Naive thymus-derived CD4-positive, alpha-beta T cell (primary cell): ENCODE measurements around the gene COL24A1. TPM values are rescaled to one million over a fixed set of nuclear protein-coding genes. Genes with fewer than 3 reads are reported as not detected.

Source experiments
- ATAC-seq: fragments of 150-1000 bp; cut with Tn5 transposase; 2 replicates; pipeline ENCODE4 v1.10.0; 2021; ENCODE audit warnings: mild to moderate bottlenecking, moderate library complexity
- CTCF ChIA-PET: fragments of 350-600 bp; sonication (Branson Sonifier 250); formaldehyde crosslinking; loops from one replicate; lab custom pipeline; 2021; ENCODE audit warnings: antibody characterized with exemption; lab: Charles Lee
- POLR2A ChIA-PET: fragments of 350-600 bp; sonication (Branson Sonifier 250); formaldehyde crosslinking; loops from one replicate; lab custom pipeline; 2021; ENCODE audit warnings: antibody characterized with exemption, inconsistent platforms; lab: Charles Lee
- DNase-seq, 9 donors: peaks; one replicate each; pipeline versions ENCODE4 v3.0.0 to v3.0.0-alpha.2; 2020 to 2022; ENCODE audit warnings: mixed read lengths in 1 of 9
- H3K27ac ChIP-seq: one replicate; pipeline ENCODE4 v1.7.0; 2013; ENCODE audit warnings: mild to moderate bottlenecking, low read depth, low read length, moderate library complexity
- H3K27me3 ChIP-seq, 2 donors: one replicate each; pipeline ENCODE4 v1.7.0; 2013; ENCODE audit warnings: low read length in 2 of 2, mild to moderate bottlenecking in 2 of 2, moderate library complexity in 2 of 2; ENCODE audit not compliant: control insufficient read depth in 2 of 2, insufficient read depth in 2 of 2
- H3K36me3 ChIP-seq, 3 experiments: 1 replicate in 2 of 3; 2 replicates in 1 of 3; pipeline ENCODE4 v1.7.0; 2013; ENCODE audit warnings: low read length in 3 of 3, mild to moderate bottlenecking in 3 of 3, moderate library complexity in 1 of 3; ENCODE audit not compliant: insufficient read depth in 3 of 3, control insufficient read depth in 2 of 3
- H3K4me1 ChIP-seq, 2 donors: one replicate each; pipeline ENCODE4 v1.7.0; 2013; ENCODE audit warnings: low read length in 2 of 2, mild to moderate bottlenecking in 2 of 2, moderate library complexity in 1 of 2; ENCODE audit not compliant: control insufficient read depth in 2 of 2, insufficient read depth in 2 of 2
- H3K4me3 ChIP-seq: 2 replicates; pipeline ENCODE4 v1.7.0; 2013; ENCODE audit warnings: mild to moderate bottlenecking, low read length
- H3K9me3 ChIP-seq, 3 experiments: 1 replicate in 2 of 3; 2 replicates in 1 of 3; pipeline ENCODE4 v1.7.0; 2013; ENCODE audit warnings: low read length in 3 of 3; ENCODE audit not compliant: control insufficient read depth in 2 of 3
- H3K27ac Mint-ChIP-seq, 9 donors: one replicate each; pipeline ENCODE4 v1.8.0; 2020 to 2022; ENCODE audit warnings: mixed read lengths in 9 of 9, mild to moderate bottlenecking in 8 of 9, moderate library complexity in 5 of 9, inconsistent platforms in 2 of 9
- H3K27me3 Mint-ChIP-seq, 5 donors: one replicate each; pipeline ENCODE4 v1.8.0; 2021 to 2022; ENCODE audit warnings: mixed read lengths in 5 of 5, mild to moderate bottlenecking in 1 of 5
- H3K36me3 Mint-ChIP-seq, 5 donors: one replicate each; pipeline ENCODE4 v1.8.0; 2020 to 2022; ENCODE audit warnings: mixed read lengths in 5 of 5, mild to moderate bottlenecking in 3 of 5, inconsistent platforms in 1 of 5
- H3K4me1 Mint-ChIP-seq, 7 donors: one replicate each; pipeline ENCODE4 v1.8.0; 2020 to 2022; ENCODE audit warnings: mixed read lengths in 7 of 7, mild to moderate bottlenecking in 3 of 7, inconsistent platforms in 1 of 7
- H3K4me3 Mint-ChIP-seq, 10 donors: one replicate each; pipeline ENCODE4 v1.8.0; 2020 to 2022; ENCODE audit warnings: mild to moderate bottlenecking in 10 of 10, mixed read lengths in 10 of 10, moderate library complexity in 6 of 10, inconsistent platforms in 2 of 10
- H3K9me3 Mint-ChIP-seq, 11 donors: one replicate each; pipeline ENCODE4 v1.8.0; 2020 to 2022; ENCODE audit warnings: mixed read lengths in 11 of 11, mild to moderate bottlenecking in 4 of 11, inconsistent platforms in 1 of 11, moderate library complexity in 1 of 11
- intact Hi-C, 2 donors: fragments of 100-400 bp; cut with micrococcal nuclease; formaldehyde crosslinking; loops; one replicate each; pipeline ENCODE4 v1.15.1; 2023
- polyA plus RNA-seq, 2 donors: library from polyadenylated mRNA; unstranded; fragments of 300-500 nt; fragmentation: Illumina TruSeq; gene quantifications; one replicate each; pipeline ENCODE4 v1.2.3, GENCODE V29; 2021
- total RNA-seq, 6 experiments: library from RNA in 5 of 6; stranded (reverse) in 5 of 6; gene quantifications; 1 replicate in 5 of 6; 2 replicates in 1 of 6; pipeline ENCODE4 v1.2.3 and lab custom pipeline; 2021 to 2026

The COL24A1 gene
- total and polyA plus RNA-seq, 7 experiments from 2014 or later, result 0.40 to 1.5 TPM; not detected in 5

- peaks cover 0 to 5% (median 4%) of the 10 kb centered on the region in 3 experiments for H3K36me3 ChIP-seq
- CTCF ChIA-PET, result no interaction called here
- ATAC-seq (no peak), DNase-seq (no peak)
- no peak overlapping the region for H3K27ac ChIP-seq
- H3K4me1 ChIP-seq, result no peaks in the 10 kb centered on the region
- H3K27me3 ChIP-seq, result no peaks in the 10 kb centered on the region
- H3K4me3 Mint-ChIP-seq, result no peak overlapping the region
- intact Hi-C loops, result no loop called here
- H3K9me3 Mint-ChIP-seq, result no peaks in the 10 kb centered on the region
- peaks cover 0 to 29% (median 16%) of the 10 kb centered on the region in 5 donors for H3K36me3 Mint-ChIP-seq
- H3K27ac Mint-ChIP-seq, result no peak overlapping the region
- no peak overlapping the region for H3K4me3 ChIP-seq
- peaks cover under 1 to 16% (median 11%) of the 10 kb centered on the region in 7 donors for H3K4me1 Mint-ChIP-seq
- POLR2A ChIA-PET, result no interaction called here
- H3K9me3 ChIP-seq, result no peaks in the 10 kb centered on the region
- H3K27me3 Mint-ChIP-seq, result no peaks in the 10 kb centered on the region
Observed at GRCh38 chr1:85683292-85684025, 473.1 kb downstream of the COL24A1 start.

GRCh38 chr1:85681087-85681486, 475.5 kb downstream of the COL24A1 start:
- CTCF ChIA-PET, result interaction anchor here (1.0 kb wide), 1 partner anchor 14 kb away, joined by 3 read pairs; no protein-coding TSS in a partner anchor
- Histone ChIP-seq H3K36me3 (peaks cover 5 to 22% (median 9%) of the 10 kb centered on the region in 3 experiments), H3K4me3 (no peak overlapping the region), H3K27ac (no peak overlapping the region), H3K9me3 (no peaks in the 10 kb centered on the region), H3K27me3 (no peaks in the 10 kb centered on the region), H3K4me1 (no peaks in the 10 kb centered on the region)
- POLR2A ChIA-PET, result no interaction called here
- H3K36me3 Mint-ChIP-seq, result peaks cover 0 to 30% (median 20%) of the 10 kb centered on the region in 5 donors
- H3K4me3 Mint-ChIP-seq, result no peak overlapping the region
- DNase-seq, result no peak
- peaks cover 3 to 14% (median 9%) of the 10 kb centered on the region in 7 donors for H3K4me1 Mint-ChIP-seq
- intact Hi-C loops, result no loop called here
- no peak overlapping the region for H3K27ac Mint-ChIP-seq
- ATAC-seq, result no peak
- H3K9me3 Mint-ChIP-seq, result no peaks in the 10 kb centered on the region
- H3K27me3 Mint-ChIP-seq, result no peaks in the 10 kb centered on the region

Other genes starting within 250 kb of the COL24A1 start
- gene ODF2L, start 239.6 kb upstream of the COL24A1 start, total RNA-seq, result 10 to 100 TPM; 50.3 to 75.3 (median 52.2) TPM
- gene ODF2L, start 239.6 kb upstream of the COL24A1 start, polyA plus RNA-seq, result 10 to 100 TPM; 22.8 to 30.8 TPM